Colonic mucosa (tissue), 4 donors: ENCODE results near the gene FREY1. TPM values are rescaled to one million over a fixed set of nuclear protein-coding genes. Genes with fewer than 3 reads are reported as not detected.

Experiments
- DNase-seq: peaks from one replicate; pipeline ENCODE4 v3.0.0-alpha.2; 2020
- H3K27ac ChIP-seq: fragments of 200-600 bp; one replicate; pipeline ENCODE4 v1.8.0; 2021
- H3K27me3 ChIP-seq: fragments of 200-600 bp; one replicate; pipeline ENCODE4 v1.8.0; 2021
- H3K36me3 ChIP-seq: fragments of 200-600 bp; one replicate; pipeline ENCODE4 v1.8.0; 2021
- H3K4me1 ChIP-seq: fragments of 200-600 bp; one replicate; pipeline ENCODE4 v1.8.0; 2021; ENCODE audit warnings: mild to moderate bottlenecking
- H3K4me3 ChIP-seq: fragments of 200-600 bp; one replicate; pipeline ENCODE4 v1.8.0; 2021
- H3K9ac ChIP-seq, 2 donors: one replicate each; pipeline ENCODE4 v1.7.0; 2013; ENCODE audit warnings: control low read depth in 2 of 2, low read depth in 2 of 2, low read length in 2 of 2
- H3K9me3 ChIP-seq: fragments of 200-600 bp; one replicate; pipeline ENCODE4 v1.8.0; 2021
- CTCF ChIP-seq: fragments of 200-600 bp; IDR thresholded peaks from one replicate; pipeline ENCODE4 v1.8.0; 2022; ENCODE audit warnings: antibody characterized with exemption, mild to moderate bottlenecking
- intact Hi-C: fragments of 100-400 bp; cut with DNase I; formaldehyde crosslinking; loops from one replicate; pipeline ENCODE4 v1.14.1; 2022
- total RNA-seq, 2 donors: library from RNA; stranded (reverse); fragmentation: NEBNext Ultra II Directional in 1 of 2; extraction: Animal tissue kit (Norgen Biotek cat#: 25700) in 1 of 2; gene quantifications; one replicate each; pipeline ENCODE4 v1.2.1, GENCODE V29; 2021
- donor health status: healthy.
- donor health status: DM: no; HTN: no; CAD: no.
- donor health status: DM: no; HTN: no; CAD: no.

The FREY1 gene
- total RNA-seq, 2 donors from 2014 or later: 1.1 TPM; not detected in 1

- Histone ChIP-seq H3K36me3 (no peaks in the 10 kb centered on the region), H3K9ac (peak overlapping the region in 1 of 2 donors; percentile 8), H3K27me3 (peaks cover 6% of the 10 kb centered on the region), H3K9me3 (no peaks in the 10 kb centered on the region), H3K4me3 (no peak overlapping the region), H3K27ac (no peak overlapping the region), H3K4me1 (no peaks in the 10 kb centered on the region)
- DNase-seq: no peak
- intact Hi-C loops: no loop called here
- TF ChIP-seq CTCF: no peak
Observed at GRCh38 chr11:45927684-45928413, 20.8 kb upstream of the FREY1 start.

- peak; percentile 16 for DNase-seq
- Histone ChIP-seq H3K9me3 (no peaks in the 10 kb centered on the region), H3K4me3 (no peak overlapping the region), H3K27ac (no peak overlapping the region), H3K27me3 (peaks cover 11% of the 10 kb centered on the region), H3K9ac (no peak overlapping the region), H3K36me3 (no peaks in the 10 kb centered on the region), H3K4me1 (no peaks in the 10 kb centered on the region)
- intact Hi-C loops: no loop called here
- TF ChIP-seq CTCF: no peak
Observed at GRCh38 chr11:45927332-45927683, 20.2 kb upstream of the FREY1 start.

GRCh38 chr11:45926536-45927331, 19.7 kb upstream of the FREY1 start:
- Histone ChIP-seq H3K9me3 (no peaks in the 10 kb centered on the region), H3K36me3 (no peaks in the 10 kb centered on the region), H3K4me1 (peaks cover 4% of the 10 kb centered on the region), H3K4me3 (no peak overlapping the region), H3K9ac (no peak overlapping the region), H3K27me3 (peaks cover 17% of the 10 kb centered on the region), H3K27ac (no peak overlapping the region)
- no peak for DNase-seq
- intact Hi-C loops: no loop called here
- TF ChIP-seq CTCF: no peak

- DNase-seq: no peak
Observed at GRCh38 chr11:45926001-45926401, 18.9 kb upstream of the FREY1 start.

GRCh38 chr11:45925550-45925949, 18.5 kb upstream of the FREY1 start:
- H3K9ac ChIP-seq: no peak overlapping the region
- H3K36me3 ChIP-seq: no peaks in the 10 kb centered on the region
- H3K27me3 ChIP-seq: peaks cover 18% of the 10 kb centered on the region
- H3K4me3 ChIP-seq: no peak overlapping the region
- no peak for DNase-seq
- H3K27ac ChIP-seq: no peak overlapping the region
- peaks cover 5% of the 10 kb centered on the region for H3K4me1 ChIP-seq
- H3K9me3 ChIP-seq: no peaks in the 10 kb centered on the region
- intact Hi-C loops: no loop called here
- no peak for TF ChIP-seq CTCF

More at GRCh38 chr11:45926001-45926401, 18.9 kb upstream of the FREY1 start:
- Histone ChIP-seq H3K9ac (no peak overlapping the region), H3K27me3 (peaks cover 18% of the 10 kb centered on the region), H3K4me3 (no peak overlapping the region), H3K4me1 (peaks cover 5% of the 10 kb centered on the region), H3K27ac (no peak overlapping the region), H3K9me3 (no peaks in the 10 kb centered on the region), H3K36me3 (no peaks in the 10 kb centered on the region)
- intact Hi-C loops: no loop called here
- no peak for TF ChIP-seq CTCF
